Lower lobe of right lung (tissue), 2 donors: ENCODE measurements around the gene HEMGN. TPM values are rescaled to one million over a fixed set of nuclear protein-coding genes. Genes with fewer than 3 reads are reported as not detected.

Source experiments
- ATAC-seq, 2 donors: fragments of 200-7000 bp; cut with Tn5 transposase; one replicate each; pipeline ENCODE4 v1.9.1; 2020 to 2022; ENCODE audit warnings: mild to moderate bottlenecking in 2 of 2, moderate library complexity in 2 of 2
- DNase-seq: peaks from one replicate; pipeline ENCODE4 v3.0.0-alpha.2; 2020
- H3K27ac ChIP-seq: fragments of 200-600 bp; one replicate; pipeline ENCODE4 v1.8.0; 2022
- H3K27me3 ChIP-seq: fragments of 200-600 bp; one replicate; pipeline ENCODE4 v1.8.0; 2022; ENCODE audit warnings: low read depth
- H3K36me3 ChIP-seq: fragments of 200-600 bp; one replicate; pipeline ENCODE4 v1.8.0; 2022; ENCODE audit warnings: mild to moderate bottlenecking
- H3K4me1 ChIP-seq: fragments of 200-600 bp; one replicate; pipeline ENCODE4 v1.8.0; 2022
- H3K4me3 ChIP-seq: fragments of 200-600 bp; one replicate; pipeline ENCODE4 v1.8.0; 2022; ENCODE audit warnings: mild to moderate bottlenecking
- H3K9me3 ChIP-seq: fragments of 200-600 bp; one replicate; pipeline ENCODE4 v1.8.0; 2022
- CTCF ChIP-seq: fragments of 200-600 bp; IDR thresholded peaks from one replicate; pipeline ENCODE4 v1.8.0; 2022; ENCODE audit warnings: antibody characterized with exemption, mild to moderate bottlenecking
- intact Hi-C: fragments of 100-400 bp; cut with DNase I; formaldehyde crosslinking; loops from one replicate; pipeline ENCODE4 v1.11.0; 2022
- total RNA-seq: library from RNA; stranded (reverse); fragmentation: NEBNext Ultra II Directional; extraction: Animal tissue kit (Norgen Biotek cat#: 25700); gene quantifications from one replicate; pipeline ENCODE4 v1.2.1, GENCODE V29; 2021
- donor health status: DM: no; HTN: yes; CAD: no; lungs with severe emphysema.

The HEMGN gene
- total RNA-seq, 1 donor from 2014 or later, result 0.56 TPM

- ATAC-seq, result peak; percentile 94 to 96
- peak; percentile 95 for DNase-seq
- peaks cover 27% of the 10 kb centered on the region for H3K4me1 ChIP-seq
- H3K27me3 ChIP-seq, result no peaks in the 10 kb centered on the region
- H3K9me3 ChIP-seq, result no peaks in the 10 kb centered on the region
- TF ChIP-seq CTCF, result peak; percentile 80
- H3K4me3 ChIP-seq, result peak within 1 kb of the TSS; percentile 76
- H3K27ac ChIP-seq, result peak within 1 kb of the TSS; percentile 98
- no peaks in the 10 kb centered on the region for H3K36me3 ChIP-seq
- intact Hi-C loops, result no loop called here
Observed at GRCh38 chr9:97982683-97983588, 45.0 kb upstream of the HEMGN start, which contains the start of gene ANP32B. Gene ANP32B (plus strand): TSS chr9:97983341. CDS start chr9:97983556, 215 bp downstream.

DNA sequence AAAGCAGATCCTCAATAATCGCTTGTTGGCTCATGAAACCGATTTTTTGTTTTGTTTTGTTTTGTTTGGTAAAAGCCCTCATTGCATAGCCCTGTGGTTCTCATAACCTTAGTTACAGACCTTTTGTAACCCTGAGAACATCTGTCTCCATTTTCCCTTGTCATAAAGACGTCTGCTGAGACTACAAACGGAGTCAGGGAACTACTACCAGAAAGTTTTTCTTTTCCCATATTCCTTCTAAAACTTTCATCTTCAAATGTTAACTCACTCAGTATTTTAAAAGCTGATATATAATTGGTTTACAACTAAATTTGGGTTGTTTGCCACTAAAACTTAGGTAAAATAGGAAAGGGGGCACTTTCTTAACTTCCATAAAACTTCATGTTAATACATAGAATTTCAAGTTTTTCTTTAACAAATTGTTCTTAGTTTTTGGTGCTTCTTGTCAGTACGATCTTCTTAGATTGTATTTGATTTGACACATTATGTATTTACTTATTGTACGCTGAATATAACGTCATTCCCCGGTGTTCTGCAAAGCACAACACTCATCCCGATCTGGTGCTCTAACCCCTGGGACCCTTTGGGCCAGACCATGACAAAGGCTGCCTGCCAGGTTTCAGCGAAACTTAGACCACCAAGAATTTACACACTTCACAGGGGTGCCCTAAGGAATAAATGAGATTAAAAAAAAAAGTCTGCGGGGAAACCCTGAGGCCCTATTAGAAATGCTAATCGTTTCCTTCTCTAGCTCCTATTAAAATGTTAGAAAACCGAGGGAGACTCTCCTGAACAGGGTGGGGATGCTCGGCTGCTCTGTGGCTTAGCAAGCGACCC, 44.1 kb upstream of the HEMGN start:
- H3K9me3 ChIP-seq, result no peaks in the 10 kb centered on the region
- H3K4me1 ChIP-seq, result peaks cover 27% of the 10 kb centered on the region
- peak overlapping the region; percentile 76 for H3K4me3 ChIP-seq
- no peak for TF ChIP-seq CTCF
- no peaks in the 10 kb centered on the region for H3K27me3 ChIP-seq
- intact Hi-C loops, result no loop called here
- DNase-seq (no peak), ATAC-seq (no peak)
- no peaks in the 10 kb centered on the region for H3K36me3 ChIP-seq
- peak overlapping the region; percentile 98 for H3K27ac ChIP-seq

DNA sequence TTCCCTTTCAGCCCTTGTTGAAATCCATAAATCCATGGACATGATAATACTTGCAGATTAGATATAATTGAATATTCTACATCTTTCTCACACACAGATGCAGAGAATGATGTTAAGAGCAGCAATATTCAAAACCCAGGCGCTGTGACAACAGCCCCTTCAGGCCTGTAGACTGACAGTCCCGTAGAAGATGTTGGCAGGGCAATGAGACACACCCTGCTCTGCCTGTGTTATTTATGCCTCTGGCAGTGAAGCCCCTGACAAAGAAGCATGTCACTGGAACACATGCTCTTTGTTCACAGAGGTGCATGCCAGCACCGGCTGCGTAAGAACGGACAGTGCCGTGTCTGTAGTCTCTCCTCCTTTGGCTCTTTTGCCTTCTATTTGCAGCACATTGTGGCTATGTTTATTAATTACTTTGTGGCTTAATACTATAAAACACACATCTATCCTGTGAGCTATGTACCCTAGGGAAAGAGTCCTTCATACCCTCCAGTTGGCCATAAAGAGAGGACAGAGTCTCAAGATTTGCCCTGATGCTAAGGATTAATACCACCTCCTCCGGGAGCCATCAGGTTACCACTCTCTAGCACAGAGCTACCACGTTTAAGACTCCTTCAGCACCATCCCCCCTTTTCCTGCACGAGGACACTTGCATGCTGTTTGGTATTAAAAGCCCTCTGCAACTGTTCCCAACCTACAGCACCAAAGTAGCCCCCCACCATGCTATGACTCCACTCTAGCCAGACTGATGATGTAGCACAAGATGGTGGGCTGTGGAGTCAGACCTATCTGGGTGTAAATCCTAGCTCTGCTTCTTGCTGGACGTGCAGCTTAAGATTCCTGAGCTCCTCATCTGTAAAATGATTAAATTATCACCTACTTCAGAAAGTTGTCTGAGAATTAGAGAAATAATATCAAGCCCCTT, 43.2 kb upstream of the HEMGN start:
- H3K4me3 ChIP-seq, result no peak overlapping the region
- no peak for TF ChIP-seq CTCF
- intact Hi-C loops, result no loop called here
- H3K9me3 ChIP-seq, result no peaks in the 10 kb centered on the region
- ATAC-seq (no peak), DNase-seq (no peak)
- peaks cover 18% of the 10 kb centered on the region for H3K4me1 ChIP-seq
- no peak overlapping the region for H3K27ac ChIP-seq
- H3K36me3 ChIP-seq, result no peaks in the 10 kb centered on the region
- H3K27me3 ChIP-seq, result no peaks in the 10 kb centered on the region

- H3K36me3 ChIP-seq, result no peaks in the 10 kb centered on the region
- peaks cover 10% of the 10 kb centered on the region for H3K4me1 ChIP-seq
- no peak for TF ChIP-seq CTCF
- no peak for DNase-seq
- H3K9me3 ChIP-seq, result no peaks in the 10 kb centered on the region
- no peaks in the 10 kb centered on the region for H3K27me3 ChIP-seq
- no peak for ATAC-seq
- no peak overlapping the region for H3K4me3 ChIP-seq
- H3K27ac ChIP-seq, result no peak overlapping the region
- intact Hi-C loops, result no loop called here
Observed at GRCh38 chr9:97980479-97980803, 42.5 kb upstream of the HEMGN start.
